LNCaP clone FGC (cell line): Measurements from ENCODE around the gene RAB3B.

Experiments used
- DNase-seq: peaks from one replicate; pipeline ENCODE4 v3.0.0-alpha.2; 2011; ENCODE audit warnings: low read depth
- H3K4me3 ChIP-seq: 2 replicates; pipeline ENCODE4 v1.5.1; 2011; ENCODE audit warnings: mild to moderate bottlenecking, low read depth, low read length, control low read depth
- CTCF ChIP-seq: IDR thresholded peaks from 2 replicates; pipeline ENCODE4 v1.5.1; 2012; ENCODE audit warnings: mild to moderate bottlenecking; ENCODE audit not compliant: control insufficient read depth, insufficient read depth; ENCODE audit errors: extremely low read depth

RAB3B gene

DNA sequence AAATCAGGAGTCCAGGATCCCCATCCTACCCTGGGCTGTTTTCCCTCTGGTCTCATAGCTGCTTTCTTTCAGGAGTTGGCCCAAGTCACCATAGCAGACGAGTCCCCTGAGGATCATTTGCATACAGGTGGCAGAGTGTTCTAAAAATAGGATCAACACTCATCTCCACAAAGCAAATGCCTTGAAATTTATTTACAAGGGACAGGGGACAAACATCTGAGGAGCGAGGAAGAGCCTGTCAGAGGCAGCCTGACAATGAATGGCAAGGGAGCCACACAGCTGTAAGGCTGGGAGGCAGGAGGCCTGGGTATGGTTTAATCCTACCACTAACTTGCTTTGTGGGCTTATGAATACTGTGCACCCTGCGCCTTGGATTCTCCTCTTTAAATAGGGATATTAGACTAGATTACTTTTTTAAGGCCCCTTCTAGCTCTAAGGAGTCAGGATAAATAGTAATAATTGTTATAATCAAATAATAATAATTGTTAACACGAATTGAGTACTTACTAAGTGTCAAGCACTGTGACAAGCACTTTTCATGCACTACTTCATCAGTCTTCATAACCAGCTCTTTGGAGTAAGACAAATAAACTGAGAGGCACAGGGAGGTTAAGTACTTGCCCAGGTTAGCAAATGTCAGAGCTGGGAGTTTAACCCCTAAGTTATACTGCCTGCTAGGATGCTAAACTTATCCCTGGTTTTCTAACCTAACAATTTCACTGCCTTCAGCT lies 34.5 kb downstream of the RAB3B start:
- no peak for TF ChIP-seq CTCF
- DNase-seq, result peak; percentile 60
- no peak overlapping the region for H3K4me3 ChIP-seq

GRCh38 chr1:51954783-51955182 lies 35.7 kb downstream of the RAB3B start:
- no peak overlapping the region for H3K4me3 ChIP-seq
- DNase-seq, result no peak
- TF ChIP-seq CTCF, result no peak

GRCh38 chr1:51953079-51953478 lies 37.4 kb downstream of the RAB3B start:
- DNase-seq, result no peak
- no peak for TF ChIP-seq CTCF
- no peak overlapping the region for H3K4me3 ChIP-seq

- no peak for TF ChIP-seq CTCF
- H3K4me3 ChIP-seq, result no peak overlapping the region
- DNase-seq, result no peak
Measured at GRCh38 chr1:51952638-51953037, 37.9 kb downstream of the RAB3B start.

GRCh38 chr1:51950701-51951100 lies 39.8 kb downstream of the RAB3B start:
- DNase-seq, result no peak
- no peak overlapping the region for H3K4me3 ChIP-seq
- no peak for TF ChIP-seq CTCF

- TF ChIP-seq CTCF, result no peak
- DNase-seq, result no peak
- no peak overlapping the region for H3K4me3 ChIP-seq
Measured at GRCh38 chr1:51949014-51949702, 41.3 kb downstream of the RAB3B start.

DNA sequence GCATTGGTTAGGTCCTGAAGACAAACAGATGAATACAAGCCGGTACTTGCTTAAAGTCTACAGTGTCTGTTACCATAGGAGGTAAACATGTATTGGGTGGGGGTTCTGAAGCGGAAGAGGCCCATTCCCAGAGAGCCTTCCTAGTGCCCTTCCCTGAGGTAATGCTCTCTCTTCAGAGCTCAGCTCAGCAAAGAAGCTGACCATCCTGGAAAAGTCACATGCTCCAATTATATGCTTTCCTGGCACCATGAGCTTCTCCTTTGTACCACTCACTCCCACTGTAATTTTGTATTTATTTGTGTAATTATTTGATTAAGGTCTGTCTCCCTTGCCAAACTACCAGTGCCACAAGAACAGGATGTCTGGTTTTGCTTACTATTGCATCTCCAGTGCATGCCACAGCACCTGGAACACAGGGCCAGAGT lies 42.0 kb downstream of the RAB3B start:
- no peak overlapping the region for H3K4me3 ChIP-seq
- TF ChIP-seq CTCF, result no peak
- peak; percentile 99 for DNase-seq
